HEK293 (cell line): Measurements from ENCODE around the gene TBC1D22A.

Experiments
- CTCF ChIA-PET: fragments of 350-600 bp; formaldehyde crosslinking; extraction: SDS; loops from one replicate; lab custom pipeline; 2021; ENCODE audit warnings: antibody characterized with exemption; lab: Yijun Ruan, JAX
- POLR2A ChIA-PET: fragments of 300-600 bp; formaldehyde crosslinking; extraction: SDS; loops from one replicate; lab custom pipeline; 2020; ENCODE audit warnings: antibody characterized with exemption, inconsistent platforms; lab: Yijun Ruan, JAX
- H3K27ac ChIP-seq: fragments of 200-500 bp; sonication (Bioruptor generic); 2 replicates; pipeline ENCODE4 v1.5.1; 2014; ENCODE audit warnings: low read depth, low read length, control low read depth, inconsistent platforms; ENCODE audit errors: extremely low read depth
- H3K36me3 ChIP-seq, 2 experiments: fragments of 200-500 bp in 1 of 2; sonication (Bioruptor generic) in 1 of 2; 1 replicate in 1 of 2; 2 replicates in 1 of 2; pipeline ENCODE4 v1.5.1; 2014 to 2017; ENCODE audit warnings: inconsistent platforms in 2 of 2, low read length in 2 of 2; ENCODE audit not compliant: control insufficient read depth in 2 of 2, insufficient read depth in 1 of 2
- H3K4me1 ChIP-seq: fragments of 200-500 bp; sonication (Bioruptor generic); 2 replicates; pipeline ENCODE4 v1.5.1; 2014; ENCODE audit warnings: mild to moderate bottlenecking, low read length, inconsistent platforms; ENCODE audit not compliant: control insufficient read depth, insufficient read depth
- H3K4me3 ChIP-seq: 2 replicates; pipeline ENCODE4 v1.5.1; 2011; ENCODE audit warnings: low read depth, mild to moderate bottlenecking, control low read depth, low read length, moderate library complexity
- H3K9me3 ChIP-seq: fragments of 200-500 bp; sonication (Bioruptor generic); 2 replicates; pipeline ENCODE4 v1.5.1; 2014; ENCODE audit warnings: low read depth, low read length, inconsistent platforms; ENCODE audit not compliant: control insufficient read depth, insufficient read depth
- IKZF3 ChIP-seq: fragments of 450-650 bp; IDR thresholded peaks from 2 replicates; pipeline ENCODE4 v1.5.0; 2018; ENCODE audit warnings: missing biosample characterization, mild to moderate bottlenecking, missing genetic modification characterization, moderate library complexity
- KLF1 ChIP-seq: fragments of 450-650 bp; formaldehyde crosslinking; IDR thresholded peaks from 2 replicates; pipeline ENCODE4 v1.5.1; 2016; ENCODE audit warnings: missing biosample characterization, missing genetic modification characterization
- KLF8 ChIP-seq: fragments of 450-650 bp; formaldehyde crosslinking; IDR thresholded peaks from 2 replicates; pipeline ENCODE4 v1.5.1; 2016; ENCODE audit warnings: missing biosample characterization, missing genetic modification characterization
- ZNF10 ChIP-seq: fragments of 450-650 bp; formaldehyde crosslinking; IDR thresholded peaks from 2 replicates; pipeline ENCODE4 v1.5.1; 2017; ENCODE audit warnings: missing biosample characterization, missing genetic modification characterization
- ZNF138 ChIP-seq: fragments of 450-650 bp; formaldehyde crosslinking; IDR thresholded peaks from 2 replicates; pipeline ENCODE4 v1.5.1; 2016; ENCODE audit warnings: missing biosample characterization, missing genetic modification characterization, borderline replicate concordance
- ZNF146 ChIP-seq: fragments of 450-650 bp; formaldehyde crosslinking; IDR thresholded peaks from 2 replicates; pipeline ENCODE4 v1.5.1; 2016; ENCODE audit warnings: missing biosample characterization, missing genetic modification characterization
- ZNF184 ChIP-seq: fragments of 450-650 bp; IDR thresholded peaks from 2 replicates; pipeline ENCODE4 v1.5.1; 2018; ENCODE audit warnings: missing biosample characterization, mild to moderate bottlenecking, missing genetic modification characterization
- ZNF354C ChIP-seq: fragments of 450-650 bp; formaldehyde crosslinking; IDR thresholded peaks from 2 replicates; pipeline ENCODE4 v1.5.1; 2016; ENCODE audit warnings: missing biosample characterization, missing genetic modification characterization, low read depth, borderline replicate concordance
- ZNF404 ChIP-seq: fragments of 450-650 bp; formaldehyde crosslinking; IDR thresholded peaks from 2 replicates; pipeline ENCODE4 v1.5.1; 2017; ENCODE audit warnings: missing biosample characterization, missing genetic modification characterization
- ZNF621 ChIP-seq: fragments of 450-650 bp; formaldehyde crosslinking; IDR thresholded peaks from 2 replicates; pipeline ENCODE4 v1.5.1; 2017; ENCODE audit warnings: missing biosample characterization, missing genetic modification characterization
- ZNF776 ChIP-seq: fragments of 450-650 bp; formaldehyde crosslinking; IDR thresholded peaks from 2 replicates; pipeline ENCODE4 v1.5.0; 2017; ENCODE audit warnings: missing biosample characterization, missing genetic modification characterization, borderline replicate concordance
- TF ChIP-seq, protein P1 (sequence below): fragments of 450-650 bp; formaldehyde crosslinking; IDR thresholded peaks from 2 replicates; pipeline ENCODE4 v1.5.1; 2016; ENCODE audit warnings: missing biosample characterization, missing genetic modification characterization
- TF ChIP-seq, protein P2 (sequence below): fragments of 450-650 bp; formaldehyde crosslinking; IDR thresholded peaks from 2 replicates; pipeline ENCODE4 v1.5.1; 2016; ENCODE audit warnings: missing biosample characterization, missing genetic modification characterization
- TF ChIP-seq, protein P3 (sequence below): fragments of 450-650 bp; formaldehyde crosslinking; IDR thresholded peaks from 2 replicates; pipeline ENCODE4 v1.5.1; 2016; ENCODE audit warnings: missing biosample characterization, missing genetic modification characterization
- TF ChIP-seq, protein P4 (sequence below): fragments of 450-650 bp; formaldehyde crosslinking; IDR thresholded peaks from 2 replicates; pipeline ENCODE4 v1.5.1; 2016; ENCODE audit warnings: missing biosample characterization, missing genetic modification characterization
- TF ChIP-seq, protein P5 (sequence below): fragments of 450-650 bp; formaldehyde crosslinking; IDR thresholded peaks from 2 replicates; pipeline ENCODE4 v1.5.1; 2016; ENCODE audit warnings: missing biosample characterization, missing genetic modification characterization

The TBC1D22A gene

DNA sequence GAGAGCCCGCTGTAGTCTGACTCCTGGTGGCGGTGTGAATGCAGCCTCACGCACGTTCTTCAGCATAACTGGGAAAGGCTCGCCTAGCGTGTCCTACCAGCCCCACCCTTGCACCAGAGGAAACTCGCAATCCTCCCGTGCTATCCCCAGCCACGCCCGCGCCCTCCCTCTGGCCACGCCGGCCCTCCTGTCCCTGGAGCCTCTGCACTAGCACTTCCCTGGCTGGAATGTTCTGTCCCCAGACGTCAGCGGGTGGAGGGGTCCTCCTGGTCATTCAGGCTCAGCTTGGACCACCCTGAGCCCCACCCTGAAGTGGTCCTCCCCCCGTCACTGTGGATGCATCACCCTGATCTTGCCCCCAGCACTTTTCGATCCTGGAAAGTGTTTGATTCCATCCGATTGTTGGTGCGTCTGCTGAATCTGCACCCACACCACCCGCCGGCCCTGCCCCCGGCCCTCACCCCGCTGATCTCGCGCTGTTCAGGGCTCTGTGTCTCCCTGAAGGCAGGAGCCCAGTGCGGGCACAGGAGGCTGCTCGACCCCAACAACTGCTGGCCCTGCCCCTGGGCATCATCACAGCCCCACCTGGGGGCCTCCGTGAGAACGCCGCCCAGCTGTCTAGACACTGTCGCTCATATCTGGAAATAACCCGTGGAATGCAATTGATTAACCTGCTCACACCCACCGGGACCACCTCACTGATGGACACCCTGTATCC is 437.0 kb downstream of the TBC1D22A start:
- Histone ChIP-seq H3K27ac (no peak overlapping the region), H3K36me3 (no peaks in the 10 kb centered on the region), H3K9me3 (no peaks in the 10 kb centered on the region), H3K4me3 (no peak overlapping the region)
- ChIA-PET POLR2A (no interaction called here), CTCF (no interaction called here)
- peak; percentile 71 for TF ChIP-seq KLF1 (tag by site-specific recombination)
- TF ChIP-seq ZNF621 (tag by site-specific recombination): no peak
- TF ChIP-seq, all 188 proteins: peak for 1
- no peaks in the 10 kb centered on the region for H3K4me1 ChIP-seq

DNA sequence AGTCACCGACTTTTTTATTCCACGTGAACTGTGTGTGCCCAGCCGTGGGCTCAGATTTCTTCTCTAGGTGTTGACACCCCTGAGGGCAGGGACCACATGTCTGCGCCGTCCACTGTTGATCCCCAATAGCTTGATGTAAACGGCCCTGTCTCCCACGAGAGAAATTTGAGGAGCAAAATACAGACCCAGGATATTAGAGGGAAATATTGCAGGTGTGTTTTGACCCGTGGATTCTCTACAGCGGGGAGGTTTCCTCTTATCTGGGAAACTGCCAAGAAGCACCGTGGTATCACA is 437.5 kb downstream of the TBC1D22A start:
- CTCF ChIA-PET: interaction anchor here (0.5 to 1.1 kb wide), 2 partner anchors 14 to 248 kb away, joined by 4 to 6 read pairs; no protein-coding TSS in a partner anchor

DNA sequence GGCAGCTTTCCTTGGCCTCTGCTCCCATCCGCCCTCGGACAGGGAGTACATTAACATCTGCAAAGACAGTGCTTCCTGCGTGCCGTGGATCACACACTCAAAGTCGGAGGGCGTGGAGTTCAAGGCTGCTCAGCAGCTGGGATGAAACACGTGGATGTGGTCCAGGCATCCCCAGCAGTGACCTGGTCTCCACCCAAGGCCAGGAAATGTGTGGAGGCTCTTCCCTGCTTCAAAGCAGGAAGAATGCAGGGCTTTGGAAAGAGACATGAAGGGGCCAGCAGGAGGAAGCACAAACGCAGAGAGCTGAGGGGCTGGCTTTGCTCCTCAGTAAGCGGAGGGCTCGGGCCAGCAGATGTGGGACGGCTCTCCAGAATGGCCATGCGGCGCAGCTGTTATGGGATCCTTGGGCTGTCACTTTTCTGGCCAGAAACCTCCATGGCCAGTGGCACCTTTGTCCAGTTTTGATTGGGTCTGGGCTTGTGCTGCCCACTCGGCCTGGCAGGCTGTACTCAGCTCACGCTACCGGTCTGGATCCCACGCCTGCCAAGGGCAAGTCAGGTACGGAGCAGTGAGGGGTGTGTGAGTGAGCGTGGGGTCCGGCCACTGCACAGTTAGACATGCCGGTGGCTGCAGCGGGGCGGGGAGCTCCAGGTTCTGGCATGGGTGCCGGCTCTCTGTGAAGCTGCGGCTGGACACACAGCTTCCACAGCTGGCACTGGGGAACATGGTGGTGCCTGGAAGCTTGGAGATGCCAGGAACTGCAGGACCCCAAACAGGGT is 438.0 kb downstream of the TBC1D22A start:
- CTCF ChIA-PET: interaction anchor here (0.5 to 1.1 kb wide), 2 partner anchors 13 to 248 kb away, joined by 4 to 6 read pairs; no protein-coding TSS in a partner anchor
- no peak overlapping the region for H3K27ac ChIP-seq
- TF ChIP-seq ZNF354C (tag by site-specific recombination) (no peak), IKZF3 (no peak), ZNF404 (tag by site-specific recombination) (no peak)
- TF ChIP-seq, protein P1, sequence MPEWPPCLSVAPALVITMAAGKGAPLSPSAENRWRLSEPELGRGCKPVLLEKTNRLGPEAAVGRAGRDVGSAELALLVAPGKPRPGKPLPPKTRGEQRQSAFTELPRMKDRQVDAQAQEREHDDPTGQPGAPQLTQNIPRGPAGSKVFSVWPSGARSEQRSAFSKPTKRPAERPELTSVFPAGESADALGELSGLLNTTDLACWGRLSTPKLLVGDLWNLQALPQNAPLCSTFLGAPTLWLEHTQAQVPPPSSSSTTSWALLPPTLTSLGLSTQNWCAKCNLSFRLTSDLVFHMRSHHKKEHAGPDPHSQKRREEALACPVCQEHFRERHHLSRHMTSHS (tag by site-specific recombination): no peak
- TF ChIP-seq, protein P2, sequence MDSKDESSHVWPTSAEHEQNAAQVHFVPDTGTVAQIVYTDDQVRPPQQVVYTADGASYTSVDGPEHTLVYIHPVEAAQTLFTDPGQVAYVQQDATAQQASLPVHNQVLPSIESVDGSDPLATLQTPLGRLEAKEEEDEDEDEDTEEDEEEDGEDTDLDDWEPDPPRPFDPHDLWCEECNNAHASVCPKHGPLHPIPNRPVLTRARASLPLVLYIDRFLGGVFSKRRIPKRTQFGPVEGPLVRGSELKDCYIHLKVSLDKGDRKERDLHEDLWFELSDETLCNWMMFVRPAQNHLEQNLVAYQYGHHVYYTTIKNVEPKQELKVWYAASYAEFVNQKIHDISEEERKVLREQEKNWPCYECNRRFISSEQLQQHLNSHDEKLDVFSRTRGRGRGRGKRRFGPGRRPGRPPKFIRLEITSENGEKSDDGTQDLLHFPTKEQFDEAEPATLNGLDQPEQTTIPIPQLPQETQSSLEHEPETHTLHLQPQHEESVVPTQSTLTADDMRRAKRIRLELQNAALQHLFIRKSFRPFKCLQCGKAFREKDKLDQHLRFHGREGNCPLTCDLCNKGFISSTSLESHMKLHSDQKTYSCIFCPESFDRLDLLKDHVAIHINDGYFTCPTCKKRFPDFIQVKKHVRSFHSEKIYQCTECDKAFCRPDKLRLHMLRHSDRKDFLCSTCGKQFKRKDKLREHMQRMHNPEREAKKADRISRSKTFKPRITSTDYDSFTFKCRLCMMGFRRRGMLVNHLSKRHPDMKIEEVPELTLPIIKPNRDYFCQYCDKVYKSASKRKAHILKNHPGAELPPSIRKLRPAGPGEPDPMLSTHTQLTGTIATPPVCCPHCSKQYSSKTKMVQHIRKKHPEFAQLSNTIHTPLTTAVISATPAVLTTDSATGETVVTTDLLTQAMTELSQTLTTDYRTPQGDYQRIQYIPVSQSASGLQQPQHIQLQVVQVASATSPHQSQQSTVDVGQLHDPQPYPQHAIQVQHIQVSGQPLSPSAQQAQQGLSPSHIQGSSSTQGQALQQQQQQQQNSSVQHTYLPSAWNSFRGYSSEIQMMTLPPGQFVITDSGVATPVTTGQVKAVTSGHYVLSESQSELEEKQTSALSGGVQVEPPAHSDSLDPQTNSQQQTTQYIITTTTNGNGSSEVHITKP (tag by site-specific recombination): no peak

More for the DNA sequence above, 437.5 kb downstream of the TBC1D22A start:
- no peaks in the 10 kb centered on the region for H3K4me1 ChIP-seq
- no peak overlapping the region for H3K4me3 ChIP-seq
- POLR2A ChIA-PET: no interaction called here
- H3K27ac ChIP-seq: no peak overlapping the region
- H3K36me3 ChIP-seq: no peaks in the 10 kb centered on the region
- TF ChIP-seq, protein P3, sequence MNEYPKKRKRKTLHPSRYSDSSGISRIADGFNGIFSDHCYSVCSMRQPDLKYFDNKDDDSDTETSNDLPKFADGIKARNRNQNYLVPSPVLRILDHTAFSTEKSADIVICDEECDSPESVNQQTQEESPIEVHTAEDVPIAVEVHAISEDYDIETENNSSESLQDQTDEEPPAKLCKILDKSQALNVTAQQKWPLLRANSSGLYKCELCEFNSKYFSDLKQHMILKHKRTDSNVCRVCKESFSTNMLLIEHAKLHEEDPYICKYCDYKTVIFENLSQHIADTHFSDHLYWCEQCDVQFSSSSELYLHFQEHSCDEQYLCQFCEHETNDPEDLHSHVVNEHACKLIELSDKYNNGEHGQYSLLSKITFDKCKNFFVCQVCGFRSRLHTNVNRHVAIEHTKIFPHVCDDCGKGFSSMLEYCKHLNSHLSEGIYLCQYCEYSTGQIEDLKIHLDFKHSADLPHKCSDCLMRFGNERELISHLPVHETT (tag by site-specific recombination): no peak
- TF ChIP-seq ZNF354C (tag by site-specific recombination) (no peak), ZNF184 (no peak), ZNF146 (tag by site-specific recombination) (no peak), ZNF10 (tag by site-specific recombination) (no peak), ZNF138 (tag by site-specific recombination) (no peak), ZNF776 (no peak), KLF8 (tag by site-specific recombination) (no peak)
- TF ChIP-seq, protein P4, sequence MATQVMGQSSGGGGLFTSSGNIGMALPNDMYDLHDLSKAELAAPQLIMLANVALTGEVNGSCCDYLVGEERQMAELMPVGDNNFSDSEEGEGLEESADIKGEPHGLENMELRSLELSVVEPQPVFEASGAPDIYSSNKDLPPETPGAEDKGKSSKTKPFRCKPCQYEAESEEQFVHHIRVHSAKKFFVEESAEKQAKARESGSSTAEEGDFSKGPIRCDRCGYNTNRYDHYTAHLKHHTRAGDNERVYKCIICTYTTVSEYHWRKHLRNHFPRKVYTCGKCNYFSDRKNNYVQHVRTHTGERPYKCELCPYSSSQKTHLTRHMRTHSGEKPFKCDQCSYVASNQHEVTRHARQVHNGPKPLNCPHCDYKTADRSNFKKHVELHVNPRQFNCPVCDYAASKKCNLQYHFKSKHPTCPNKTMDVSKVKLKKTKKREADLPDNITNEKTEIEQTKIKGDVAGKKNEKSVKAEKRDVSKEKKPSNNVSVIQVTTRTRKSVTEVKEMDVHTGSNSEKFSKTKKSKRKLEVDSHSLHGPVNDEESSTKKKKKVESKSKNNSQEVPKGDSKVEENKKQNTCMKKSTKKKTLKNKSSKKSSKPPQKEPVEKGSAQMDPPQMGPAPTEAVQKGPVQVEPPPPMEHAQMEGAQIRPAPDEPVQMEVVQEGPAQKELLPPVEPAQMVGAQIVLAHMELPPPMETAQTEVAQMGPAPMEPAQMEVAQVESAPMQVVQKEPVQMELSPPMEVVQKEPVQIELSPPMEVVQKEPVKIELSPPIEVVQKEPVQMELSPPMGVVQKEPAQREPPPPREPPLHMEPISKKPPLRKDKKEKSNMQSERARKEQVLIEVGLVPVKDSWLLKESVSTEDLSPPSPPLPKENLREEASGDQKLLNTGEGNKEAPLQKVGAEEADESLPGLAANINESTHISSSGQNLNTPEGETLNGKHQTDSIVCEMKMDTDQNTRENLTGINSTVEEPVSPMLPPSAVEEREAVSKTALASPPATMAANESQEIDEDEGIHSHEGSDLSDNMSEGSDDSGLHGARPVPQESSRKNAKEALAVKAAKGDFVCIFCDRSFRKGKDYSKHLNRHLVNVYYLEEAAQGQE: no peak
- TF ChIP-seq, protein P5, sequence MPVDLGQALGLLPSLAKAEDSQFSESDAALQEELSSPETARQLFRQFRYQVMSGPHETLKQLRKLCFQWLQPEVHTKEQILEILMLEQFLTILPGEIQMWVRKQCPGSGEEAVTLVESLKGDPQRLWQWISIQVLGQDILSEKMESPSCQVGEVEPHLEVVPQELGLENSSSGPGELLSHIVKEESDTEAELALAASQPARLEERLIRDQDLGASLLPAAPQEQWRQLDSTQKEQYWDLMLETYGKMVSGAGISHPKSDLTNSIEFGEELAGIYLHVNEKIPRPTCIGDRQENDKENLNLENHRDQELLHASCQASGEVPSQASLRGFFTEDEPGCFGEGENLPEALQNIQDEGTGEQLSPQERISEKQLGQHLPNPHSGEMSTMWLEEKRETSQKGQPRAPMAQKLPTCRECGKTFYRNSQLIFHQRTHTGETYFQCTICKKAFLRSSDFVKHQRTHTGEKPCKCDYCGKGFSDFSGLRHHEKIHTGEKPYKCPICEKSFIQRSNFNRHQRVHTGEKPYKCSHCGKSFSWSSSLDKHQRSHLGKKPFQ (tag by site-specific recombination): no peak
- H3K9me3 ChIP-seq: no peaks in the 10 kb centered on the region

More for the DNA sequence above, 438.0 kb downstream of the TBC1D22A start:
- no peak overlapping the region for H3K4me3 ChIP-seq
- H3K36me3 ChIP-seq: no peaks in the 10 kb centered on the region
- POLR2A ChIA-PET: no interaction called here
- H3K9me3 ChIP-seq: no peaks in the 10 kb centered on the region
- H3K4me1 ChIP-seq: no peaks in the 10 kb centered on the region
